Left lung (tissue), 10 donors: ENCODE measurements around the gene ETFB. TPM values are rescaled to one million over a fixed set of nuclear protein-coding genes. Genes with fewer than 3 reads are reported as not detected.

Experiments used
- ATAC-seq: fragments of 200-7000 bp; cut with Tn5 transposase; one replicate; pipeline ENCODE4 v1.9.1; 2020; ENCODE audit warnings: moderate library complexity
- DNase-seq, 4 donors: peaks; one replicate each; pipeline ENCODE4 v3.0.0-alpha.2; 2013 to 2020
- H3K27ac ChIP-seq, 2 donors: fragments of 200-600 bp; sonication (generic) in 1 of 2; one replicate each; pipeline versions ENCODE4 v1.5.0 to v1.8.0; 2020 to 2021
- H3K27me3 ChIP-seq, 2 donors: fragments of 200-600 bp; sonication (generic) in 1 of 2; one replicate each; pipeline versions ENCODE4 v1.5.0 to v1.8.0; 2020 to 2021
- H3K36me3 ChIP-seq, 2 donors: fragments of 200-600 bp; sonication (generic) in 1 of 2; one replicate each; pipeline versions ENCODE4 v1.5.0 to v1.8.0; 2020 to 2021
- H3K4me1 ChIP-seq, 2 donors: fragments of 200-600 bp; one replicate each; pipeline ENCODE4 v1.8.0; 2021
- H3K4me3 ChIP-seq, 2 donors: fragments of 200-600 bp; sonication (generic) in 1 of 2; one replicate each; pipeline versions ENCODE4 v1.5.0 to v1.8.0; 2020 to 2021; ENCODE audit warnings: mild to moderate bottlenecking in 1 of 2
- H3K9me3 ChIP-seq, 2 donors: fragments of 200-600 bp; sonication (generic) in 1 of 2; one replicate each; pipeline versions ENCODE4 v1.5.0 to v1.8.0; 2020 to 2021
- CTCF ChIP-seq, 2 donors: fragments of 200-600 bp; sonication (generic) in 1 of 2; IDR thresholded peaks; one replicate each; pipeline versions ENCODE4 v1.5.0 to v1.8.0; 2021; ENCODE audit warnings: antibody characterized with exemption in 2 of 2
- intact Hi-C, 2 donors: fragments of 100-400 bp; cut with DNase I; formaldehyde crosslinking; loops; one replicate each; pipeline versions ENCODE4 v1.11.2 to v1.14.2; 2022
- polyA plus RNA-seq, 6 donors: library from polyadenylated mRNA; unstranded; fragments of 120-200 nt; gene quantifications; one replicate each; pipeline ENCODE4 v1.2.1, GENCODE V29; 2013; ENCODE audit not compliant: insufficient read length in 6 of 6
- total RNA-seq, 2 donors: library from RNA; stranded (reverse); fragmentation: NEBNext Ultra II Directional; extraction: Animal tissue kit (Norgen Biotek cat#: 25700); gene quantifications; one replicate each; pipeline ENCODE4 v1.2.1, GENCODE V29; 2021
- donor health status: DM: no; HTN: yes; CAD: no.
- donor health status: DM: no; HTN: no; CAD: no.

The ETFB gene
- total and polyA plus RNA-seq, 8 donors: 41.5 to 89.6 (median 47.9) TPM

GRCh38 chr19:51347209-51347928 lies 18.8 kb downstream of the ETFB start:
- TF ChIP-seq CTCF (IDR thresholded peaks at IDR 0.05): no peak
- DNase-seq: no peak
- no peak overlapping the region for H3K27ac ChIP-seq
- no peaks in the 10 kb centered on the region for H3K27me3 ChIP-seq
- H3K4me3 ChIP-seq: no peak overlapping the region
- H3K4me1 ChIP-seq: no peaks in the 10 kb centered on the region
- H3K36me3 ChIP-seq: peaks cover 0 to 57% of the 10 kb centered on the region in 2 donors
- intact Hi-C loops: no loop called here
- no peaks in the 10 kb centered on the region for H3K9me3 ChIP-seq
- no peak for ATAC-seq

DNA sequence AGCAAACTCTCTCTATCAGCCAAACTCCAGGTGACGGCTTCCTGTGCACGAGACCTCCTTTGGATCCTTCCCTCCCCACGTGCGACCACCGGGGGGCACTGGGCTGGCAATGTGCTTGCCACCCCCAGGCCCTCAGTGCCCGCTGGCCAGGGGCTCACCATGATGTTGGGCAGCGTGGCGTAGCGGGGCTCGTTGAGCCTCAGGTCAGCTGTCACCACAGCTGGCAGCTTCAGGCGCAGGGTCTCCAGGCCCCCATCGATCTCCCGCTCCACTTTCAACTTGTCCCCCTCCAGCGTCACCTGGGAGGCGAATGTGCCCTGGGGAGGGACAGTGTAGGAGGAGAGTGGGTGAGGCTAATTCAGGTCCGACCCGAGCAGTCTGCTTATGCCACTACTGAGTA lies 19.4 kb downstream of the ETFB start:
- Histone ChIP-seq H3K27ac (no peak overlapping the region), H3K36me3 (peaks cover 0 to 51% of the 10 kb centered on the region in 2 donors), H3K4me3 (no peak overlapping the region), H3K4me1 (no peaks in the 10 kb centered on the region), H3K27me3 (no peaks in the 10 kb centered on the region), H3K9me3 (no peaks in the 10 kb centered on the region)
- no peak for ATAC-seq
- DNase-seq: no peak
- no peak for TF ChIP-seq CTCF (IDR thresholded peaks at IDR 0.05)
- intact Hi-C loops: no loop called here

DNA sequence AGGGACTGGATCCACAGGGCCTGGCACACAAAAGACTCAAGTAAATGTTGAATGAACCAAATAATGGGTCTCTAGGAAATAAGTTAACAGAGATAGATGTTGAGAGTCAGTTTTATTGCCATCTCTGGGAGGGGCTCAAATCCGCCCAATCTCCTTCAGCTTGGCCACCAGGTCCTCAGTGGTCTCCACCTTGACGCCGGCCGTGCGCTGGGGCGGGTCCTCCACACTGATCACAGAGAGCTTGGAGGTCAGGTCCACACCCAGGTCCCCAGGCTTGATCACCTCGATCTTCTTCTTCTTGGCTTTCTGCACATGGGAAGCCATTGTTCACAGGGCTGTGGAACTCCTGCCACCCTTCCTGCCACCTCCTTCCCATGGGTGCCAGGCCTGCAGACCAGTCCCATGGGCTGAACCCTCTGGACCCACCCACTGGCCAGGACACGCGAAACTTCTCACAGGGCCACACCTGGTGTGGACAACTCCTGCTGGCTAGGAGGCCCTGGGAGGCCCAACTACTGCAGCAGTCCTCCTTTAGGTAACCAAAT lies 21.0 kb downstream of the ETFB start:
- ATAC-seq (no peak), DNase-seq (no peak)
- Histone ChIP-seq H3K4me3 (no peak overlapping the region), H3K9me3 (no peaks in the 10 kb centered on the region), H3K27ac (no peak overlapping the region), H3K36me3 (peaks cover 0 to 35% of the 10 kb centered on the region in 2 donors), H3K4me1 (peaks cover 2 to 6% of the 10 kb centered on the region in 2 donors), H3K27me3 (peaks cover 0 to 12% of the 10 kb centered on the region in 2 donors)
- intact Hi-C loops: no loop called here
- TF ChIP-seq CTCF (IDR thresholded peaks at IDR 0.05): no peak

- Histone ChIP-seq H3K27ac (no peak overlapping the region), H3K4me3 (no peak overlapping the region), H3K9me3 (no peaks in the 10 kb centered on the region), H3K36me3 (peaks cover 0 to 25% of the 10 kb centered on the region in 2 donors), H3K27me3 (peaks cover 0 to 14% of the 10 kb centered on the region in 2 donors), H3K4me1 (peaks cover 2 to 20% of the 10 kb centered on the region in 2 donors)
- intact Hi-C loops: no loop called here
- DNase-seq: no peak
- ATAC-seq: no peak
- TF ChIP-seq CTCF (IDR thresholded peaks at IDR 0.05): no peak
Measured at GRCh38 chr19:51342631-51343569, 23.3 kb downstream of the ETFB start.
